ENCODE data around the gene MCM3. TPM values are rescaled to one million over a fixed set of nuclear protein-coding genes. Genes with fewer than 3 reads are reported as not detected.

MCM3 gene
- total and polyA plus RNA-seq, 4 donors, result 7.4 to 60.8 (median 12.3) TPM

- Histone ChIP-seq H3K4me3 (ENCODE audit: low read depth in 1 of 3, low read length in 3 of 3) (no peak overlapping the region), H3K4me1 (ENCODE audit: control insufficient read depth in 4 of 4, insufficient read depth in 4 of 4, low read length in 3 of 4) (no peaks in the 10 kb centered on the region), H3K36me3 (ENCODE audit: control insufficient read depth in 4 of 4, insufficient read depth in 3 of 4, low read depth in 1 of 4, low read length in 3 of 4) (no peaks in the 10 kb centered on the region), H3K27me3 (ENCODE audit: control insufficient read depth in 4 of 4, insufficient read depth in 4 of 4, low read length in 3 of 4) (no peaks in the 10 kb centered on the region), H3K9me3 (ENCODE audit: control insufficient read depth in 4 of 4, low read length in 3 of 4) (no peaks in the 10 kb centered on the region), H3K9ac (ENCODE audit: low read depth in 1 of 2, low read length in 2 of 2) (no peak overlapping the region), H3K27ac (ENCODE audit: low read depth in 1 of 2, low read length in 2 of 2) (no peak overlapping the region)
- TF ChIP-seq ZBTB33 (IDR thresholded peaks at IDR 0.05) (no peak), MAX (IDR thresholded peaks at IDR 0.05) (no peak), JUND (IDR thresholded peaks at IDR 0.05) (no peak), ATF3 (IDR thresholded peaks at IDR 0.05) (no peak)
- WGBS, result 88% methylated on average over 6 of the region's 6 CpGs
- DNase-seq (ENCODE audit: low spot score), result no peak
Measured at GRCh38 chr6:52324189-52324588, 39.6 kb upstream of the MCM3 start.

- 54% methylated on average over 4 of the region's 4 CpGs for WGBS
- TF ChIP-seq RAD21 (IDR thresholded peaks at IDR 0.05) (no peak), REST (IDR thresholded peaks at IDR 0.05) (no peak), ATF3 (IDR thresholded peaks at IDR 0.05) (no peak), GABPA (IDR thresholded peaks at IDR 0.05 in 1 of 2, conservative IDR thresholded peaks at IDR 0.05 in 1 of 2) (no peak)
- H3K27ac ChIP-seq (ENCODE audit: low read depth in 1 of 2, low read length in 2 of 2), result no peak overlapping the region
Measured at GRCh38 chr6:52317841-52318581, 33.5 kb upstream of the MCM3 start.

GRCh38 chr6:52317211-52317610 is 32.7 kb upstream of the MCM3 start:
- Histone ChIP-seq H3K27ac (ENCODE audit: low read depth in 1 of 2, low read length in 2 of 2) (no peak overlapping the region), H3K4me3 (ENCODE audit: low read depth in 1 of 3, low read length in 3 of 3) (no peak overlapping the region), H3K9ac (ENCODE audit: low read depth in 1 of 2, low read length in 2 of 2) (no peak overlapping the region), H3K9me3 (ENCODE audit: control insufficient read depth in 4 of 4, low read length in 3 of 4) (no peaks in the 10 kb centered on the region), H3K27me3 (ENCODE audit: control insufficient read depth in 4 of 4, insufficient read depth in 4 of 4, low read length in 3 of 4) (no peaks in the 10 kb centered on the region), H3K4me1 (ENCODE audit: control insufficient read depth in 4 of 4, insufficient read depth in 4 of 4, low read length in 3 of 4) (no peaks in the 10 kb centered on the region), H3K36me3 (ENCODE audit: control insufficient read depth in 4 of 4, insufficient read depth in 3 of 4, low read depth in 1 of 4, low read length in 3 of 4) (no peaks in the 10 kb centered on the region)
- 80% methylated on average over 1 of the region's 1 CpG for WGBS
- no peak for DNase-seq (ENCODE audit: low spot score)
- no peak for TF ChIP-seq FOXA2 (IDR thresholded peaks at IDR 0.05)
- TF ChIP-seq JUND (IDR thresholded peaks at IDR 0.05), result no peak
- TF ChIP-seq RAD21 (IDR thresholded peaks at IDR 0.05), result no peak
- no peak for TF ChIP-seq ATF3 (IDR thresholded peaks at IDR 0.05)
- no peak for TF ChIP-seq FOXA1 (IDR thresholded peaks at IDR 0.05)
- no peak for TF ChIP-seq GABPA (IDR thresholded peaks at IDR 0.05 in 1 of 2, conservative IDR thresholded peaks at IDR 0.05 in 1 of 2)
- no peak for TF ChIP-seq EGR1 (IDR thresholded peaks at IDR 0.05; ENCODE audit: low read depth in 2 of 2)
- no peak for TF ChIP-seq HNF4G (IDR thresholded peaks at IDR 0.05)
- TF ChIP-seq RXRA (IDR thresholded peaks at IDR 0.05), result no peak
- TF ChIP-seq HNF4A (conservative IDR thresholded peaks at IDR 0.05), result no peak
- no peak for TF ChIP-seq REST (IDR thresholded peaks at IDR 0.05)
- TF ChIP-seq SP1 (IDR thresholded peaks at IDR 0.05), result no peak
- no peak for TF ChIP-seq MAX (IDR thresholded peaks at IDR 0.05)

More at GRCh38 chr6:52317841-52318581, 33.5 kb upstream of the MCM3 start:
- no peak for DNase-seq (ENCODE audit: low spot score)
- no peaks in the 10 kb centered on the region for H3K27me3 ChIP-seq (ENCODE audit: control insufficient read depth in 4 of 4, insufficient read depth in 4 of 4, low read length in 3 of 4)
- H3K4me3 ChIP-seq (ENCODE audit: low read depth in 1 of 3, low read length in 3 of 3), result no peak overlapping the region
- no peaks in the 10 kb centered on the region for H3K4me1 ChIP-seq (ENCODE audit: control insufficient read depth in 4 of 4, insufficient read depth in 4 of 4, low read length in 3 of 4)
- H3K36me3 ChIP-seq (ENCODE audit: control insufficient read depth in 4 of 4, insufficient read depth in 3 of 4, low read depth in 1 of 4, low read length in 3 of 4), result no peaks in the 10 kb centered on the region
- no peaks in the 10 kb centered on the region for H3K9me3 ChIP-seq (ENCODE audit: control insufficient read depth in 4 of 4, low read length in 3 of 4)
- H3K9ac ChIP-seq (ENCODE audit: low read depth in 1 of 2, low read length in 2 of 2), result no peak overlapping the region

Data from liver (tissue), 9 donors.